Bronchus fibroblast of lung (primary cell): Measurements from ENCODE around the gene MAPKAP1. TPM values are rescaled to one million over a fixed set of nuclear protein-coding genes. Genes with fewer than 3 reads are reported as not detected.

Experiments
- total RNA-seq: library from RNA; depleted of rRNA; stranded (reverse); fragments of >200 nt; gene quantifications from 2 replicates; pipeline ENCODE4 v1.2.3, GENCODE V29; 2015

MAPKAP1 gene
- total RNA-seq: 75.2 and 78.0 TPM in 2 replicates

DNA sequence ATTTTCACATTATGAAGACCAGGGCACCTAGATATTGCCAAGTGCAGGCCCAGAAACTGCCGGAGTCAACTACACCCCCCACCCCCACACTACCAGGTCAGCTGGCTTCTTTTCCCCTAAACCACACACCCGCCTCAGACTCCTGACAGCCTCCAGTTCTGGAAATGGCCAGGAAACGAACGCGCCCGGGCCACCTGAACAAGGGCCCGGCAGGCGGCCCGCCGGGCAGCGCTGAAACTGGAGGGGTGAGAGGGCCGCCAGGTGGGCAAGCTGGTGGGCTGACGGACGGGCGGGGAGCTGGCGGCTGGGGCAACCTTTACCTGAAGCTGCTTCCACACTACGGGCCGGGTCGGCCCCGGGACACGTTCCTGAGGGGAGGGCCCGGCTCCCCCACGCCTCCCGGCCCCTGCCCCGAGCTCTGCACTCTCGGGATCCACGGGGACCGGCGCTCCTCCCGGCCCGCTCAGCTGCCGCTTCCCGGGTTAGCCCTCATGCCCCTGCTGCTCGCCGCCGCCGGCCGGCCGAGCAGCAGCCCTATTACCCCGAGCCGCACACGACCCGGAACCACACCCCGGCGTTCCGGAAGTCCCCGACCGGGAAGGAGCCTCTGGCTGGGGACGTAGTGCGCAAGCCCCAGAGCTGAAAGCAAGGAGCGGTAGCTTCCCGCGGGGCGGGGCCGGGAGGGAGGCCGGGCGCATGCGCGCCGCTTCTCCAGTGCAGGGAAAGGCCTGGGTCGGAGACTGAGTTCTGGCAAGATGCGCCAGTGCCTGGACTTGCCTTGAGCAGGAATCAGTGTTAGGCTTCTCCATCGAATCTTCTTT is at the start of gene MAPKAP1:
Gene MAPKAP1, minus strand, starts transcription at position 558 of the 821 bp plus-strand sequence. CDS start 34,634 bp downstream, outside the sequence.

DNA sequence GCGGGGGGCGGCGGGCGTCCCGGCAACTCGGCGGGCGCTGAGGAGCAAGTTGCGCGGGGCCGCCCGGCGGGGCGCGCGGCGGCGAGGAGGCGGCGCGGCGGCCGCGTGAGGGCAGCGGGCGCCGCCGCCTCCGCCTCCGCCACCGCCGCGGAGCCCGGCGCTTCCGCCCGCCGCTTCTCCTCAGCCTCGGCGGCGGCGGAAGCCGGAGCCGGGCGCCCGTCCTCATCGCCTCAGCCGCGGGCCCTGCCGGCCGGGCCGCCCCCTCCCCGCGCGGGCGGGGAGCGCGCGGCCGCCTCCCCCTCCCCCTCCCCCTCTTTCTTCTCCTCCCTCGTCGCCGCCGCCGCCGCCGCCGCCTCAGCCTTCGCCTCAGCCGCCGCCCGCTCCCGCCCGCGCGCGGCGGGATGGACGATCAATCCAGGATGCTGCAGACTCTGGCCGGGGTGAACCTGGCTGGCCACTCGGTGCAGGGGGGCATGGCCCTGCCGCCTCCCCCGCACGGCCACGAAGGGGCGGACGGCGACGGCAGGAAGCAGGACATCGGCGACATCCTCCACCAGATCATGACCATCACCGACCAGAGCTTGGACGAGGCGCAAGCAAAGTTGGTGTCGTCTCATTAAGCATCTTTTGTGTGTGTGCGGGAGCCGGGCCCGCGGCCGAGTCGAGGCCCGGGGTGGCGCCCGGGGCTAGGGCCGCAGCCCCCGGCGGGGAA is 40.2 kb upstream of the MAPKAP1 start, which contains the start of gene PBX3:
Gene PBX3, plus strand, starts transcription at position 321 of the 712 bp plus-strand sequence.

Other genes with a start within 250 kb of the MAPKAP1 start
- 14.3 and 14.4 TPM in 2 replicates for gene PBX3, start 40.2 kb upstream of the MAPKAP1 start, total RNA-seq